Ammon's horn (tissue), 1 donor: ENCODE measurements around the gene TSPAN16.
"Not testable (repeated sequence)": the region's sequence is repeated elsewhere in the genome, so short reads cannot be mapped to it uniquely, and the experiment has no call there.

ENCODE experiments used
- DNase-seq: peaks from one replicate; pipeline ENCODE4 v3.0.0-alpha.2; 2016; ENCODE audit warnings: low spot score

The TSPAN16 gene

DNA sequence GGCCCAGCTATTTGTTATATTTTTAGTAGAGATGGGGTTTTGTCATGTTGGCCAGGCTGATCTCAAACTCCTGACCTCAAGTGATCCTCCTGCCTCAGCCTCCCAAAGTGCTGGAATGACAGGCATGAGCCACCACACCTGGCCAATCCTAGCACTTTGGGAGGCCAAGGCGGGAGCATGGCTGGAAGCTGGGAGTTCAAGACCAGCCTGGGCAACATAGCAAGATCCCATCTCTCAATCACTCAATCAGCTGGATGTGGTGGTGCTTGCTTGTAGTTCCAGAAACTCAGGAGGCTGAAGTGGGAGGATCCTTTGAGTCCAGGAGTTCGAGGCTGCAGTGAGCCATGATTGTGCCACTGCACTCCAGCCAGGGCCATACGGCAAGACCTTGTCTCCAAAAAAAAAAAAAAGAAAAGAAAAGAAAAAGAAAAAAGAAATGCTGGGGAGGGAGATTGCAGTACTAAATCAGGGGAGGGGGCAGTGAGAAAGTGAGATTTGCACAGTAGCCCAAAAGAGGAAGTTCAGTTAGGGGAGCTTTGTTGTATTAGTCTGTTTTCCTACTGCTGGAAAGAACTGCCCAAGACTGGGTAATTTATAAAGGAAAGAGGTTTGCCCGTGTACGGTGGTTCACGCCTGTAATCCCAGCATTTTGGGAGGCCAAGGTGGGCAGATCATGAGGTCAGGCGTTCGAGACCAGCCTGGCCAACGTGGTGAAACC is 24.5 kb downstream of the TSPAN16 start:
- DNase-seq, result not testable (repeated sequence)

DNA sequence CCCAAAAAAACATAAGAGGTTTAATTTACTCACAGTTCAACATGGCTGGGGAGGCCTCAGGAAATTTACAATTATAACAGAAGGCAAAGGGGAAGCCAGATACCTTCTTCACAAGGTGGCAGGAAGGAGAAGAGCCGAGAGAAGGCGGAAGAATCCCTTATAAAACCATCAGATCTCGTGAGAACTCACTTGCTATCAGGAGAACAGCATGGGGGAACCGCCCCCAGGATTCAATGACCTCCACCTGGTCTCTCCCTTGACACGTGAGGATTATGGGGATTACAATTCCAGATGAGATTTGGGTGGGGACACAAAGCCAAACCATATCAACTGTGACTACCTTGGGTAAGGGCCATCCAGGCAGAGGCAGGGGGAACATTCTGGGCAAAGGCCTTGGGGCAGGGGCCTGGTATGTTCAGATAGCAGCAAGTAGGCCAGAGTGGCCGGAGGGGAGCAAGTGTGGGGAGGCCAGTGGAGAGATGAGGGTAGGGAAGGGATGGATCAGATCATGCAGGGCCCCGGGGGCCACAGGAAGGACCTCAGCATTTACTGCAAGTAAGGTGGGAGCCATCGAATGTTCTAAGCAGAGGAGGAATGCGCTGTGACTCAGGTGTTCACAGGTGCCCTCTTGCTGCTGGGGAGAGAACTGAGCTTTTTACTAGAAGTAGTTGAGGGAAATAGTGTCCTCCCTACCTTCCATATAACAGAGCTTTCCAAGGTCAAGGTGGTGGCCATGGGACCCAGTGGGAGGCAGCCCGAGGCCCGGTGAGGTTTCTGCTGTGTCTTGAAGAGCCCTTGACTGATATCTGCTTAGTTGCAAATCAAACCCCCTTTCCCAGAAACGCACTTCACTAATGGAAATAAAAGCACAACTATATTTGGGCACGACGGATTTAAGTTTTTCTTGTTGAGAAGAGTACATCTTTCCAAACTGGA is 25.5 kb downstream of the TSPAN16 start:
- DNase-seq, result no peak

DNA sequence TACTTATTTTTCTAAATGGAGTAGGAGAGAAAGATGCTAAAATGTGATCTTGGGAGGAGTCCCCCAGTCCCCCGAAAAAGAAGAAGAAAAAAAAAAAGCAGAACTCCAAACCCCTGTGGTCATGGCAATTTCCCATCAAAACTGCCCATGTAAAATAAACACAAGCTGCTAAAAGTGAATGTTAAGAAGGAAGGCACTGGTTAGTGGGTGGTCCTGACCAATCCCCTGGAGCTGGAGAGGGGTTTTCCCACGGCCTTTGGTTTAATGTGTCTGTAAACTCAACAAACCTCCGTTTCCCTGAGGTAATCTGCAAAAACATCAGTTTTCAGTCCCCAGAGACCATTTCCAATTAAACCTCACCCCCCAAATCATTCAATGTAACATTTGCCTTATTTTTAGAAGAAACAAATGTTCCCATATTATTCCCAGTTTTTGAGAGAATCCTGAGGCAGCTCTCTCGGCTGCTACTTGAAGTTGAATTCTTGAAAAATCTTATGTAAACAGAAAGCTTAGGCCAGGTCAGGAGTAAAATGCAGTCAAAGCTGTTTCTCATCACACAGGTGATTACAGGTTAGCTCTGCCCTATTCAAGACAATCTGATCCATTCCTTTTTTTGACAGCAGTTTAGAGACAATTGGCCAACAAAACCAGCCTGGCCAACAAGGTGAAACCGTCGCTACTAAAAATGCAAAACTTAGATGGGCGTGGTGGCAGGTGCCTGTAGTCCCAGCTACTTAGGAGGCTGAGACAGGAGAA is 26.5 kb downstream of the TSPAN16 start:
- no peak for DNase-seq

DNA sequence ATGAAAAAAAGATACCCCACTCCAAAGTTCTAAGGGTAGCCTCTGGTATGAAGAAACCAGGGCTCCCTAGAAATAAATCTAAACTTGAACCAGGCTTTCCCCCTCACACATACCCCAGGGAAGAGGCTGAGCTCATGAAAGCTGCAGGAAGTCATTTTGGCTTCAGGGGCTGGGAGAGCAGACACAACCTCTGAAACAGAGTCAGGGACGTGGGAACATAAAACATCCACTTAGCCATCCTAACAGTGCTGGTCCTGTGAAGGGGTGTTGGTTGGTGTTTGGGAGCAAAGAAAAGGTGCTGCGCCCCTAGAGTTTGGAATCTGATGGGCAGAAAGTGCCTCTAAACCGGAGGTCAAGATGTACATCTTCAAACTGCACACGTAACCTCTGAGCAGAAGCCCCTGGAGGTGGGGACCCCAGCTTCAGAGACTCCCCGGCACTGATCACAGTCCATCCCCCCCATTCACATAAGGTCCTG is 27.7 kb downstream of the TSPAN16 start:
- DNase-seq, result no peak

DNA sequence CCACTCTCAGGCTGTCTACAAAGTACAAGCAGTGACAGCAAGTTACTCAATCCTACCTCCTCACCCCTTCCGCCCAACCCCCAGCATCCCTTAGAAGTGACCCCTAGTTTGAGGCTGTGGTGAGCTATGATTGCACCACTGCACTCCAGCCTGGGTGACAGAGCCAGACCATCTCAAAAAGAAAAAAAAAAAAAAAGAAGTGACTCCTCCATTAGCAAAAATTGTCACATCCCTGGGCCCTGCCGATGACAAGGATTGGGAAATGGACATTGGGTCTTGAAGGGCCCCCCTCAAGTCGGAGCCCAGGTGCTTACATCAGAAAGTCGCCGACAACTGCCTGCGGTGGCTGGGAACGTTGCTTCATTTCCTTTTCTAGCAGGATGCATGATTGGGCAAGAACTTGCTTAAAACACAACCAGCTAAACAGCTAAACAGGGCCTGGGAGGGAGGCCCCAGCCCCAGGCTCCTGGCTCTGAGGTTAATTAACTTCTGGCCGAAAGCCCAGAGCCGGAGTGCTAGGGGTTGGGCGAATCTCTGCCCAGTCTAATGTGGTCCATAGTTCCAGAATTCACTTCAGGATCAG is 28.2 kb downstream of the TSPAN16 start:
- DNase-seq, result peak; percentile 83

DNA sequence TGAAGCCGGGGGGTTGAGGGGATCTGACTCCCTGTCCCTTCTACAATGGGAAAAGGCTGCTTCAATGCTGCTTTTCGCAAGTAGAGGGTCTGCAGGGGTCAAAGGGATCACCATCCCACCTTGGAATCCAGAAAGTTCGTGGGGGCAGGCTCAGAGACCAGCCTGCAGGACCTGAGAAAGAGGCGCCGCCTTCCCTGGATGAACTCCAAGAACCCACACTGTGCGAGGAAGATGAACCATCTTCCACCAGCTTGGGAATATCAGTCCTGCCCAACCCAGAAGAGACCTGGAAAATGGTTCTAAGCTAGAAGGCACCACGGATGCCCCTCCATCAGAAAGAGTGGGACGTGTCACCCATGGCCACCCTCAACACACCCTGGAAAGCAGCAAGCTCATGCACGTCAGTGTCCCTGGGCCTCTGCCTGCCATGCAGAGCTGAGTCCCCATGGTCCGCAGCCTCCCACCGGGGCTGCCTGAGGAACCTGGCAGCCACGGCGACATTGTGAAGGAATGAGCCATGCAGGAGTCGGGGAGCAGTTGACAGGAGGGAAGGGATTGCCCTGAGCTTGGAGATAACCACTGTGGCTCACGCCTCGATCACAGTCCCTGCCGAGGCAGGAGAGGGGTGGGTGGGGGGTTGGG is 28.9 kb downstream of the TSPAN16 start:
- DNase-seq, result no peak

DNA sequence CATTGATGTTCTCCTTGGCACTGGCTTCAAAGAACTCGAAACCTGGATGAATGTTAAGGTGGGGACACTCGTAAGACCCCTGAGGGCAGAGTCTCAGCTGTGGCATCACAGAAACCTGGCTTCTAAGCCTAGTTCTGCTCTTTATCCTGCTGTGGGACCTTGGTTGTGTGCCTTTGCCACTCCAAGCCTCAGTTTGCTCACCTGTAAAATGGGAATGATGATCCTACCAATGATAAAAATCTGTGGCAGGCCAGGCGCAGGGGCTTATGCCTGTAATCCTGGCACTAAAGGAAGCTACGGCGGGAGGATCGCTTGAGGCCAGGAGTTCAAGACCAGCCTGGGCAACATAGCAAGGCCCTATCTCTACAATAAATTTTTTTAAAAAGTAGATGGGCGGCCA is 29.6 kb downstream of the TSPAN16 start:
- DNase-seq, result no peak

DNA sequence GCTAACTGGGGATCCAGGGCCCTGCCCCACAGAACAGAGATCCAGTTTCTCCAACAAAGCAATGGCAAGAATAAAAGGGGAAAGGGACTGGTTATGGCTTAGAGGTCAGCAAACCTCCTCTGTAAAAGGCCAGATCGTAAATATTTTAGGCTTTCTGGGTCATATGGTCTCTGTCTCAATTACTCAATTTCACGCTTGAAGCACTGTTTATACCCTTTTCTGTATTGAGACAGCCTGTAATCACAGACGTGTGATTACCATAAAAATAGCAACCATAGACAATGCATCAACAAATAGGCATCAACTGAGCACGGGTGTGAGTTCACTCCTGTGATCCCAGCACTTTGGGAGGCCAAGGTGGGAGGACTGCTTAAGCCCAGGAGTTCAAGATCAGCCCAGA is 34.2 kb downstream of the TSPAN16 start:
- DNase-seq, result no peak

DNA sequence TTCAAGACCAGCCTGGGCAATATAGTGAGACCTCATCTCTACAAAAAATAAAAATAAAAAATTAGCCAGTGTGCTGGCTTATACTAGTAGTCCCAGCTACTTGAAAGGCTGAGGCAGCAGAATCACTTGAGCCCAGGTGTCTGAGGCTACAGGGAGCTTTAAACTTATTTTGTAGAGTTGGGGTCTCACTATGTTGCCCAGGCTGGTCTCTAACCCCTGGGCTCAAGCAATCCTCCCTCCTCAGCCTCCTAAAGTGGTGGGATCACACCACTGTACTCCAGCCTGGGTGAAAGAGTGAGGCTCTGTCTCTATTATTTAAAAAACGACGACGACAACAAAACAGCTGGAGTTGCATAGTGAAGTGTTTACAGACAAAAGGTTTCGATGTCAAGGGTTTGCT is 35.5 kb downstream of the TSPAN16 start:
- DNase-seq, result no peak

DNA sequence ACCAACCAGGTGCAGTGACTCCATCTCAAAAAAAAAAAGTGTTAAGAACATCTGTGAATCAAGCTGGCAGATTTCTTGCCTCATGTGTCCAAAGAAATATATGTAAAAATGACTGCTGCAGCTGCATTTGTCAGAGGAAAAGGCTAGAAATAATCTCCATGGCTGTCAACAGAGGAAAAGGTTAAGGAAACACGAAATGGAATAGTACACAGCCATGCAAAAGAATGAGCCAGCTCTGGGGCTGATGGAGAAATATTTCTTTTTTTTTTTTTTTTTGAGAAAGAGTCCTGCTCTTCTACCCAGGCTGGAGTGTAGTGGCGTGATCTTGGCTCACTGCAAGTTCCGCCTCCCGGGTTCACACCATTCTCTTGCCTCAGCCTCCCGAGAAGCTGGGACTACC is 36.9 kb downstream of the TSPAN16 start:
- no peak for DNase-seq

DNA sequence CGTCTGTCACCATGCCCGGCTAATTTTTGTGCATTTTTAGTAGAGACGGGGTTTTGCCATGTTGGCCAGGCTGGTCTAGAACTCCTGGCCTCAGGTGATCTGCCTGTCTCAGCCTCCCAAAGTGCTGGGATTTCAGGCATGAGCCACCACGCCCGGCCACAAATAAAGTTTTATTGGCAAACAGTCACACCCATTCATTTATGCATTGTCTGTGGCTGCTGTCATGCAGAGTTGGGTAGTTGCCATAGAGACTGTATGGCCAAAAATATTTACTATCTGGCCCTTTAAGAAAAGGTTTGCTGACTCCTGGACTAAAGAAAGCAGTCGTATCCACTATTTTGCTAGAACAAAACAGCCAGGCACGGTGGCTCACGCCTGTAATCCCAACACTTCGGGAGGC is 37.9 kb downstream of the TSPAN16 start:
- DNase-seq, result not testable (repeated sequence)

DNA sequence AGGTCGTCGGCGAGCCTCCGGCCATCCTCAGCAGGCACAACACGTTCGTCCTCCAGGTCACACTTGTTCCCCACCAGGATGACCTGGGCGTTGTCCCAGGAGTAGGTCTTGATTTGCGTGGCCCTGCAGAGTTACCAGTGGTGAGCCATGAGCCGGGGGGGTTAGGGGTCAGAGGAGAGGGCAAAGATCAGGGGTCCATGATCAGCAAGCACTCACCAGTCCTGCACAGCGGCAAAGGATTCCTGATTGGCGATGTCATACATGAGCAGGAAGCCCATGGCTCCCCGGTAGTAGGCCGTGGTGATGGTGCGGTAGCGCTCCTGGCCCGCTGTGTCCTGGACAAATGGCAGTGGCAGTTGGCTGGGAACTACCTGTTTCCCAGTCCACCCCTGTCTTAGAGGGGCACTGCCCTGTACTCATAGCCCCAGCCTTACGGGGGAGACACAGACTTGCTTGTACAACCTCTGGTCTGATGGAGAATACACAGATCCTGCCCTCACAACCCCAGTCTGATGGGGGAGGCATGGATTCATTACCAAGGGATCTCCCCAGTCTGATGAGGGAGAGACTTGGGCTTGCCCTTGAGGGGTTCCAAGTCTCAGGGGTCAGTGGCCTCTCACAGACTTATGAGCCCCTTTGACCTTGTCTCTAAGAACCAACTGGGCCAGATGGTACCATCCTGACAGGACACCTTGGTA is 39.6 kb downstream of the TSPAN16 start:
- DNase-seq, result no peak

DNA sequence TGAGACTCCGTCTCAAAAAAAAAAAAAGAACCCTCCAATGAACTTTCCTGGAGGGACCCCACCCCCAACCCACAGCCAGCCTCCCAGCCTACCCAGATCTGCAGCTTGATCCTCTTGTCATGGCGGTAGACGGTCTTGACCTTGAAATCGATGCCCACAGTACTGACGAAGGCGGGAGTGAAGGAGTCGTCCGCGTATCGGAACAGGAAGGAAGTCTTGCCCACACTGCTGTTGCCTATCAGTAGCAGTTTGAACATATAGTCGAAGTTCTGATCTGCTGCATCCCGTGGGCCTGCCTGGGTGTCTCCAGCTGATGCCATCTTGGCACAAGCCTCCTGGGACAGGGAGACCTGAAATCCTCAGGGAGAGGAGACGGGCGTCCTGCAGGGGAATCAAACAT is 41.1 kb downstream of the TSPAN16 start:
- no peak for DNase-seq

DNA sequence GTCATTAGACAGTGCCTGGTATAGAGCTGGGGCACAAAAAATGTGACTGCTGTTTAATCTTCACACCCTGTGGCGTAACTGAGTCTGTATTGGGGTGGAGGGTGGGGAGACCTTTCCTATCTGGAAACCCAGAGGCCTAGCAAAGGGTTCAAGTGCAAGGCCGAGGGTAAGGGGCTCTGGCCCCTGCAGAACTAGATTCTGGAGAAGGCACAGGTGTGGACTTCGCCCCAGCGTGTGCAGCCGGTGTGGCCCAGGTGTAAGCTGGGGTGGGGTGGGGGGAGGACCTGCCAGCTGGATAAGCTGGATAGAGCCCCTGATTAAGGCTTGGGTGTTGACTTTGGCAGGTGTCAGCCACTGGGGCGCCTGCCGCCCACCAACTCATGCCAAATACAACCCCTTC is 42.2 kb downstream of the TSPAN16 start:
- DNase-seq, result no peak

DNA sequence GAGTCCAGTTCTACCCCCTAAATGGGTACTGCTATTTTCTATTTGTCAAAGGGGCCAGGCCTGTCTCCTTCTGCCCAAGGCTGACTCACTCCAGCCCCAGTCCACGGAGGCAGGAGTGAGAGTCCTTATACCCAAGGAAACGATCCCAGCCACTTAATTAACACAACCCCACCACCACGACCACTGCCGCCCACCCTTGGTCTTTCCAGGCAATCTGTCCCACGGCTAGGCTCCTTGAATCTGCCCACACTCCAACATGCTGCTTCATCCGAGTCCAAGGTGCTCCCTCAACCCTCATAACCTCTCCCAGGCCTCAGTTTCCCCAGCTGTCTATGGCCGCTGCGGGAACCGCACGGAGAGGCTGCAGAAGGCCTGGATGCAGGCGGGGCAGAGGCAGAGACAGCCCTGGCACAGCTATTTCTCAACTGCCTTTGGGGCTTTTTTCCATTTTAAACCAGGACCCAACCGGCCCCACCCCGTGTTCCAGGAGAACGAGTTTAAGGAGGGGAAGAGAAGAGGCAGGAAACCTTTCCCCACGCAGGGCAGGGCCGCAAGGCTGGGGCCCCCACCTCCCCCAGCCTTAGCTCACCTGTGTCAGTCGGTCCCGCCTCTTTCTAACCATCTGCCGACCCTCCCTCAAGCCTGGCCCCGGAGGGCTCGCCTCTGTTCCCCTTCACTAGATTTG is 42.8 kb downstream of the TSPAN16 start:
- DNase-seq, result no peak

DNA sequence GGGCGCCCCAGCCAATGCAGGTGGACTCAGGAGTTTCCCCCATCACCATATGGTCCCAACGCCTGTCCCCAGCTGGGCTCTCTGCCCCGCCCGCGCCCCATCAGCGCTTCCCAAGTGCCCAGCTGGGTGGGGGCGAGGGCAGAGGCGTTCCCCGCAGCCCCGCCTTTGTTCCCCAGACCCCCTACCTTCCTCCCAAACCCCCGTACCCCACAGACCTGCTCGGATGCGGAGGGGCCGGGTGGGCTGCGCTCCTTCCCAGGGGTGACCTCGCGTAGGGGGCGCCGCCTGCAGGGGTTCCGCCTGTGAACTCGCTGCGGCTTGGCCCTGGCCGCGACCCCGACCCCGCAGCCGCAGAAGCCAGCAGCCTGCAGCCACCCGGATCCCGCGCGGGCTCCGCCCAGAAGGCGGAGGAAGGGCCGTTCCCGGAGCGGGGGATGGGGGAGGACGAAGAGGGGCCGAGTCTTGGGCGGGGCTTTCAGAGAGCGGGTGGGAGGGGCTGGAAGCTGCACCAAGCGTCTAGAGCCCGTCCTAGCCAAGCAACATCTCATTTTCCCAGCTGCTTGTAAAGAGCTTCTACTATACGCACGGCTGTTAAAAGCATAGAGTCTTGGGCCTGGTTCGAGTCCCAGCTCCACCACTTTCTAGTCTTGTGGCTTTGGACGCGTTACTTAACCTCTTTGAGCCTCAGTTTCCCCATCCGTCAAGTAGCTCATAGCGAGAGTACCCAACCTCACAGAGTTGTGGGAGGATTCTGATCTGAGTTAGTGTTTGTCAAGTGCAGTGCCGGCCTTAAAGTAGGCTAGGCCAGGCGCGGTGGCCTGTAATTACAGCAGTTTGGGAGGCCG is 43.5 kb downstream of the TSPAN16 start, which contains the start of gene RAB3D:
Gene RAB3D (minus strand): TSS at position 404 of the 845 bp plus-strand sequence. CDS start 2,258 bp downstream, outside the sequence.
- DNase-seq, result peak; percentile 93

DNA sequence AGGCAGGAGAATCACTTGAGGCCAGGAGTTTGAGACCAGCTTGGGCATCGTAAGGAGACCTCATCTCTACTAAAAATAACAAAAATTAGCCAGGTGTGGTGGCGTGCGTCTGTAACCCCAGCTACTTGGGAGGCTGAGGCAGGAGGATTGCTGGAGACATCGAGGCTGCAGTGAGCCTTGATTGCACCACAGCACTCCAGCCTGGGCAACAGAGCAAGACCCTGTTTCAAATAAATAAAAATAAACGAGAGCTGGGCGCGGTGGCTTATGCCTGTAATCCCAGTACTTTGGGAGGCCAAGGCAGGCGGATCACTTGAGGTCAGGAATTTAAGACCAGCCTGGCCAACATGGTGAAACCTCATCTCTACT is 44.1 kb downstream of the TSPAN16 start:
- not testable (repeated sequence) for DNase-seq

DNA sequence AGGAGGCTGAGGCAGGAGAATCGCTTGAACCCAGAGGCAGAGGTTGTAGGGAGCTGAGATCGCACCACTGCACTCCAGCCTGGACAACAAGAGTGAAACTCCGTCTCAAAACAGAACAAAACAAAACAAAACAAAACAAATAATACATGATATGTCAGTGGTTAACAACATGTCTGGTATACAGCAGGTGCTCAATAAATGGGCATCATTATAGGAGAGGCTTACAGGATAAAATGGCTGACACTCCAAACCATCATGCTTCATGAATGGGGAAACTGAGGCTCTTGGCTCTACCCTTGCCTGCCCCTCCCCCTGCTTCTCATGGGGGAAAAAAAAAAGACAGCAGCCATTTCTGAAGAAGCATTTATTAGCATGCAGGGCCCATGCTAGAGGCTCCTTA is 46.5 kb downstream of the TSPAN16 start:
- DNase-seq, result no peak

DNA sequence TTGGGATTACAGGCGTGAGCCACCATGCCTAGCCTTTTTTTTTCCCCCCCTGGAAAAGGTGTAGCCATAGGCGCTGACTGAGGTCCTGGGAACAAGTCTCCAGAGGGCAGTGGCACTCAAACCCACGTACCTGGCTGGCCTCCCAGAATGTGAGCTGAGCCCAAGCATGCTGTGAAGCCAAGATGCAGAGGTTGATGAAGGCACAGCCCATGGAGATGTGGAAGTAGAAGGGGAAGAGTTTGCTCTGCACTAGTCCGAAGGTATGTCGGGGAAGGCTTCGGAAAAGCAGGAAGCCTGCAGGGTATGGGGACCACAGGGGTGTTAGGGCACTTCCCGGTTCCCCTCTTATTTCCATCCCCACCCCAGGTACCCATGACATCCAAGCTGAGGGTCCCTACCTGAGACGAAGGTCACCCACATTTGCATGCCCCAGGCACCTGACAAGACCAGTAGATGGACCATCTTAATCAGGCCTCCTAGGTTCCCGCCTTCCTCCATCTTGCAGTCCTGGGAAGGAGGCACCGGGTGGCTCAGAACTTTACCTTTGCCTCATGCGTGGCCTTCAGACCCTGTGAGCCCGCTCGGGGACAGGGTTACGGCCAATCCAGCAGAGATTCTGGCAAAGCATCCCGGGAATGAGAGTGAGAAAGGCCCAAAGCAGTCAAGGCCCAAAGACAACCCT is 49.3 kb downstream of the TSPAN16 start:
- no peak for DNase-seq
